Right ventricle myocardium superior (tissue), 1 donor: ENCODE results near the gene ITGB5. TPM values are rescaled to one million over a fixed set of nuclear protein-coding genes. Genes with fewer than 3 reads are reported as not detected.
A peak's percentile ranks its signal among the peaks of the same experiment; 100 is the strongest.

Experiments
- ATAC-seq: fragments of 200-7000 bp; cut with Tn5 transposase; one replicate; pipeline ENCODE4 v1.9.1; 2020; ENCODE audit warnings: mild to moderate bottlenecking; ENCODE audit not compliant: poor library complexity
- DNase-seq: peaks from one replicate; pipeline ENCODE4 v3.0.0-alpha.2; 2020
- intact Hi-C: fragments of 100-400 bp; cut with DNase I; formaldehyde crosslinking; loops from one replicate; pipeline ENCODE4 v1.11.2; 2022
- long read RNA-seq: library from polyadenylated mRNA; unstranded; transcript quantifications from one replicate; pipeline ENCODE4 v2.0.0, GENCODE V29; 2021
- total RNA-seq: library from RNA; stranded (reverse); fragmentation: NEBNext Ultra II Directional; extraction: Animal tissue kit (Norgen Biotek cat#: 25700); gene quantifications from one replicate; pipeline ENCODE4 v1.2.1, GENCODE V29; 2021
- donor health status: DM: no; HTN: yes; CAD: no; lungs with severe emphysema.

The ITGB5 gene
- total RNA-seq: 112 TPM
- long read RNA-seq, full-length matches to known transcripts: 380 of 468 reads
- long read RNA-seq, partial matches to known transcripts: 32 of 468 reads
- long read RNA-seq, other reads (novel, unspliced or antisense): 56 of 468 reads

- DNase-seq (peak; percentile 90), ATAC-seq (peak; percentile 93)
- intact Hi-C loops: loop anchor here (5.0 kb wide), 1 partner anchor 100 kb away; no protein-coding TSS in a partner anchor
These were observed at the start of gene ITGB5 for GRCh38 chr3:124887177-124887931. ITGB5 (minus strand) TSS chr3:124887365; CDS start chr3:124887000, 365 bp downstream.

GRCh38 chr3:124935794-124936542, 48.8 kb upstream of the ITGB5 start:
- intact Hi-C loops: no loop called here
- DNase-seq (no peak), ATAC-seq (no peak)

GRCh38 chr3:124935264-124935663, 48.1 kb upstream of the ITGB5 start:
- intact Hi-C loops: no loop called here
- DNase-seq (no peak), ATAC-seq (no peak)

- intact Hi-C loops: no loop called here
- ATAC-seq (no peak), DNase-seq (no peak)
These were observed 47.4 kb upstream of the ITGB5 start, which contains the start of gene MUC13 for GRCh38 chr3:124934577-124934976. MUC13 (minus strand) TSS chr3:124934751; CDS start chr3:124934712, 39 bp downstream.

GRCh38 chr3:124928333-124929202, 41.4 kb upstream of the ITGB5 start:
- intact Hi-C loops: loop anchor here (5.0 kb wide), 1 partner anchor 239 kb away; no protein-coding TSS in a partner anchor
- DNase-seq: peak; percentile 61
- peak; percentile 80 for ATAC-seq

GRCh38 chr3:124927574-124928045, 40.4 kb upstream of the ITGB5 start:
- DNase-seq (no peak), ATAC-seq (no peak)
- intact Hi-C loops: loop anchor here (5.0 kb wide), 1 partner anchor 240 kb away; no protein-coding TSS in a partner anchor

- no peak for DNase-seq
- peak; percentile 37 for ATAC-seq
- intact Hi-C loops: loop anchor here (5.0 kb wide), 1 partner anchor 241 kb away; no protein-coding TSS in a partner anchor
These were observed 39.4 kb upstream of the ITGB5 start for GRCh38 chr3:124926426-124927101.

GRCh38 chr3:124924741-124925140, 37.6 kb upstream of the ITGB5 start:
- intact Hi-C loops: loop anchor here (5.0 kb wide), 1 partner anchor 243 kb away; no protein-coding TSS in a partner anchor
- ATAC-seq (no peak), DNase-seq (no peak)

- intact Hi-C loops: no loop called here
- no peak for DNase-seq
- ATAC-seq: no peak
These were observed 36.7 kb upstream of the ITGB5 start for GRCh38 chr3:124923833-124924232.

GRCh38 chr3:124920718-124921117, 33.6 kb upstream of the ITGB5 start:
- peak; percentile 50 for DNase-seq
- intact Hi-C loops: no loop called here
- peak; percentile 74 for ATAC-seq

- ATAC-seq: no peak
- DNase-seq: no peak
- intact Hi-C loops: no loop called here
These were observed 32.6 kb upstream of the ITGB5 start for GRCh38 chr3:124919756-124920155.

- DNase-seq (no peak), ATAC-seq (no peak)
- intact Hi-C loops: no loop called here
These were observed 31.4 kb upstream of the ITGB5 start for GRCh38 chr3:124918524-124918923.

- intact Hi-C loops: no loop called here
- ATAC-seq: peak; percentile 48
- DNase-seq: peak; percentile 50
These were observed 29.8 kb upstream of the ITGB5 start for GRCh38 chr3:124916837-124917409.

GRCh38 chr3:124915254-124915653, 28.1 kb upstream of the ITGB5 start:
- ATAC-seq: no peak
- intact Hi-C loops: no loop called here

GRCh38 chr3:124907957-124908356, 20.8 kb upstream of the ITGB5 start:
- intact Hi-C loops: no loop called here
- no peak for DNase-seq
- ATAC-seq: no peak

More at GRCh38 chr3:124915254-124915653, 28.1 kb upstream of the ITGB5 start:
- DNase-seq: no peak

GRCh38 chr3:124904835-124905492, 17.8 kb upstream of the ITGB5 start:
- intact Hi-C loops: no loop called here
- no peak for ATAC-seq
- DNase-seq: no peak
